Measurements from ENCODE around the gene CETP. TPM values are rescaled to one million over a fixed set of nuclear protein-coding genes. Genes with fewer than 3 reads are reported as not detected.

CETP gene
- total RNA-seq, result 0.81 TPM in 1 of 2 replicates, not detected in the other

DNA sequence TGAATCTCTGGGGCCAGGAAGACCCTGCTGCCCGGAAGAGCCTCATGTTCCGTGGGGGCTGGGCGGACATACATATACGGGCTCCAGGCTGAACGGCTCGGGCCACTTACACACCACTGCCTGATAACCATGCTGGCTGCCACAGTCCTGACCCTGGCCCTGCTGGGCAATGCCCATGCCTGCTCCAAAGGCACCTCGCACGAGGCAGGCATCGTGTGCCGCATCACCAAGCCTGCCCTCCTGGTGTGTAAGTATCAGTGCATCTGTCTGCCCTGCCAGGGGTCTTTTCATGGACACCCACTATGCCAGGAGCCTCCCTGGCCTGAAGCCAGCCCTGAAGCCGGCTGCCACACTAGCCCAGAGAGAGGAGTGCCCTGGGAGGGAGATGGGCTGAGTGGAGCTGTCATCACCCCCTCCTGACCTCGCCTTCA, at the start of gene CETP:
CETP (plus strand) TSS at position 100 of the 431 bp plus-strand sequence; CDS start at position 130, 30 bp downstream.

DNA sequence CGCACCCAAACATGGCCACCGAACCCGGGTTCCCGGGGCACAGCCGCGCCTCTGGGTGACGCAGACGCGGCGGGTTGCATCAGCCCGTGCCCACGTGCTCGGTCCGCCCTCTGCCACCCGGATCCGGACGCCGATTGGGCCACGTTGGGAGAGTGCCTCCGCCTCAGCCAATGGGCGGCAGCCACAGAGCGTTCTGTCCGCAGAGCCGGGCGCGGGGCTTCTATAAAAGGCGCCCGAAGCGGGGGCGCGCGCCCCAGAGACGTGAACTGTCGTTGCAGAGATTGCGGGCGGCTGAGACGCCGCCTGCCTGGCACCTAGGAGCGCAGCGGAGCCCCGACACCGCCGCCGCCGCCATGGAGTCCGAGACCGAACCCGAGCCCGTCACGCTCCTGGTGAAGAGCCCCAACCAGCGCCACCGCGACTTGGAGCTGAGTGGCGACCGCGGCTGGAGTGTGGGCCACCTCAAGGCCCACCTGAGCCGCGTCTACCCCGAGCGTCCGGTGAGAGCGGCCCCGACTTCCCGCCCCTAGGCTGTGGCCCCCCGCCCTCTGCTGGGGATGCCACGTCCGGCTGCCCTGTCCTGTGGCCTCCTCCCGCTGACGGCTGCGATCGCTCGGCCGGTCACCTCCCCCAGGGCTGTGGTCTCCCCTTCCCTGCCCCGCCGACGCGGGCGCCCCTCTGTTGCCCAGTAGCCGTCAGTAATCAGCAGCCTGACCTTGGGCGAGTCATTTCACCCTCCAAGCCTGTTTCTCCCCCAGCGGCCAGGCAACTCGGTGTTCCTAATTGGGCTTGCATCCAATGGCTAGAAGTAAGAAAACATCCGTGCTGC, 29.6 kb upstream of the CETP start, which contains the start of gene HERPUD1:
HERPUD1 (plus strand) TSS at position 251 of the 829 bp plus-strand sequence; CDS start at position 354, 103 bp downstream.

GRCh38 chr16:56988948-56989945, 27.5 kb downstream of the CETP start, which contains the start of gene NLRC5:
Gene NLRC5 (plus strand): TSS chr16:56989557. CDS start chr16:57020713, 31,156 bp downstream.

Other genes starting within 250 kb of the CETP start
- 45.7 and 46.0 TPM in 2 replicates for gene NUP93, start 231.8 kb upstream of the CETP start, total RNA-seq
- gene SLC12A3, start 96.7 kb upstream of the CETP start, total RNA-seq, result not detected in 2 replicates
- 146 and 155 TPM in 2 replicates for gene HERPUD1, start 29.8 kb upstream of the CETP start, total RNA-seq
- 3.2 and 22.8 TPM in 2 replicates for gene NLRC5, start 27.6 kb downstream of the CETP start, total RNA-seq
- 16.0 and 26.2 TPM in 2 replicates for gene CPNE2, start 130.6 kb downstream of the CETP start, total RNA-seq
- 26.7 and 27.1 TPM in 2 replicates for gene PSME3IP1, start 224.1 kb downstream of the CETP start, total RNA-seq
- gene RSPRY1, start 224.4 kb downstream of the CETP start, total RNA-seq, result 23.8 and 26.1 TPM in 2 replicates

Data from cardiac atrium fibroblast (primary cell).